Adipocyte (in vitro differentiated cells): Measurements from ENCODE around the gene DPYD.

Source experiments
- DNase-seq: peaks from one replicate; pipeline ENCODE4 v3.0.0-alpha.2; 2015; ENCODE audit warnings: low read depth
- H3K27me3 ChIP-seq: replicated peaks from 2 replicates; pipeline ENCODE4 v1.7.0; 2013; ENCODE audit warnings: mild to moderate bottlenecking, low read length, moderate library complexity; ENCODE audit not compliant: control insufficient read depth, insufficient read depth
- H3K36me3 ChIP-seq: 2 replicates; pipeline ENCODE4 v1.7.0; 2013; ENCODE audit warnings: low read length, mild to moderate bottlenecking, moderate library complexity; ENCODE audit not compliant: control insufficient read depth, insufficient read depth, severe bottlenecking
- H3K4me1 ChIP-seq: 2 replicates; pipeline ENCODE4 v1.7.0; 2013; ENCODE audit warnings: mild to moderate bottlenecking, low read length, moderate library complexity; ENCODE audit not compliant: control insufficient read depth, insufficient read depth
- H3K4me3 ChIP-seq: 2 replicates; pipeline ENCODE4 v1.7.0; 2013; ENCODE audit warnings: mild to moderate bottlenecking, low read length, moderate library complexity
- H3K9ac ChIP-seq: 2 replicates; pipeline ENCODE4 v1.7.0; 2013; ENCODE audit warnings: mild to moderate bottlenecking, low read length, moderate library complexity
- H3K9me3 ChIP-seq: 2 replicates; pipeline ENCODE4 v1.7.0; 2013; ENCODE audit warnings: mild to moderate bottlenecking, low read length, moderate library complexity; ENCODE audit not compliant: control insufficient read depth

Gene DPYD

DNA sequence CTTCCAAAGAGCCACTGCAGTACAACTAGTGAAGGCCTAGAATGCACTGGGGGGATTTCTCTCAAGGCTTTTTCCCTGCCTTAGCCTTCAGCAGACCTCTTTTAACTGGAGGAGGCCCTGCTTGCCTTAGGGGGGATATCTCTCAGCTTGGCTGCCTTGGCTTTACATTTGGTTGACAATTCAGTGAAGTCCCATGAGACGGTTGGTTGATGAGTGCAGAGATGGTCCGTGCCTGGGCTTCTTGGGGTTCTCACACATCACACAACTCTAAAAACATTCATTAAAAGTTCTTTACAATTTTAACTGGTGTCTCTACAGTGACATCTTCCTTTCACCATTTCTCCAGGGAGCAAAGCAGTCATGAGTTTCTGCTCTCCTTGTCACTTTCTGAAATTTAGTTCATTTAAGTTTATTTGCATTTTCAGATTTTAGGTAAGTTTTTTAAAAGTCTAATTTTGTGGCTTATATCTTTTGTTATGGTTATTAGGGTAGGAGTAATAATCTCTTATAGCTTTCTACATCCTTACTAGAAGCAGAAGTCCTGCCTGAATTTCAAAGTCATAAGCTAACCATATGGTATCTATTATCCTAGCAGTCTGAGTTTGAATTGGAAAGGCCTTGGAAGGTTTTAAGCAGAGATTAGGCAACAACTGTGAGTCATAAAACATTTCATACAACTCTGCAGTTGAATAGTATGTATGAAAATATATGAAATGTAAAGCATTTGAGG, 487.6 kb downstream of the DPYD start:
- peak; percentile 97 for DNase-seq
- peaks cover 34% of the 10 kb centered on the region for H3K4me1 ChIP-seq
- H3K9ac ChIP-seq, result no peak overlapping the region
- no peaks in the 10 kb centered on the region for H3K36me3 ChIP-seq
- no peaks in the 10 kb centered on the region for H3K27me3 ChIP-seq
- H3K9me3 ChIP-seq, result no peaks in the 10 kb centered on the region
- peak overlapping the region; percentile 1 for H3K4me3 ChIP-seq

DNA sequence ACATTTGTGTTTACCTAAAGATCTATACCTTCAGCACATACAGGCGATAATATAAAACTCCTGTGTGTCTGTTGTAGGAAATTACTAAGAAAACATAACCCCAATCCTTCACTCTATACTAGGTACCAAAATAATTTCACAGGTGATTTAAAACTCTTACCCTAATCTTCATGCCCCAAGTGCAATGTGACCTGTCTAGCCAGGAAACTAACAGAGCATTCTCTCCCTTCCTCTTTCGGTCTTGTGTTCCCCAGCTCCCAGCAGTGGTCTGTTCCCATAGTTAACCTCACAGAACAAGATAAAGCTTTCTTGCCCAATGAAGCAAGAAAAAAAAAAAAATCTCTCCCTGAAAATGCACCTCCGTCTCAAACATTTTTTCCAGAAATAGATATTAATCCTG, 493.5 kb downstream of the DPYD start:
- no peaks in the 10 kb centered on the region for H3K27me3 ChIP-seq
- no peak overlapping the region for H3K4me3 ChIP-seq
- no peak for DNase-seq
- H3K9ac ChIP-seq, result no peak overlapping the region
- H3K4me1 ChIP-seq, result no peaks in the 10 kb centered on the region
- H3K36me3 ChIP-seq, result no peaks in the 10 kb centered on the region
- H3K9me3 ChIP-seq, result no peaks in the 10 kb centered on the region

DNA sequence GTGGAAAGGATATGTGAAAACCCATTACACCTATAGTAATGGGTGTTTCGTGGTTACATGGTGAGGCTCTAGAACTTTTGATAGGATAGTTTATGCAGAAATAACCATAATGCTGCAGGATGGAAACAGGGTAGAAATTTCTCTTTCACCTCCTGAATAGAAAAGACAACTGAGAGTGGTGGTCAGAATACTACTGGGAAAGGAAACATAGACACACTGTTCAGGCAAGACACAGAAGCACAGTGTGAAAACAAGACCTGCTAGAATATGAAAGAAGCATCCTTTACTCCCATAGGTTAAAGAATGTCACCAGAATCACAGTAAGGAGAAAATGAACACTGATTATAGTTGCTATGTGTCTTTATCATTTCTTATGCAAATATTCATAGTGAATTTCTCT, 496.6 kb downstream of the DPYD start:
- H3K4me1 ChIP-seq, result no peaks in the 10 kb centered on the region
- DNase-seq, result no peak
- no peaks in the 10 kb centered on the region for H3K9me3 ChIP-seq
- H3K27me3 ChIP-seq, result no peaks in the 10 kb centered on the region
- H3K36me3 ChIP-seq, result no peaks in the 10 kb centered on the region
- H3K9ac ChIP-seq, result no peak overlapping the region
- no peak overlapping the region for H3K4me3 ChIP-seq

DNA sequence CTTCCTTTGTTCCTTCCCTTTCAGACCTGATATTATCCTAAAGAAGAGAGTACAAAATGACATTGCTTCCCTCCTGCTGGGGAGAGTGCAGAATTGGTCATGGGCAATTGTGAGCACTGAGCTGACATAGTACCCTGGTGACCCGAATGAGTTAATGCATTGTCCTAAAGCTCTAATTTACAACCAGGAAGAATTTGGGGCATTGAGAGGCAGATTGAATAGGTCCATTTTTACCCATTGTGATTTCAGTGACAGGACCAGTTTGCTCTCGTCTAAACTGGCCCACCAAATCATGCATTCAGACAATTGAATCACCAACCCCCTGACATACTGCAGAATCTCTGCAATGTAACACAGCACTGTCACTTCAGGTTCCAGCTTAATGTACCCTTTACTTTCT, 497.4 kb downstream of the DPYD start:
- Histone ChIP-seq H3K4me1 (no peaks in the 10 kb centered on the region), H3K4me3 (no peak overlapping the region), H3K36me3 (no peaks in the 10 kb centered on the region), H3K27me3 (no peaks in the 10 kb centered on the region), H3K9ac (no peak overlapping the region), H3K9me3 (no peaks in the 10 kb centered on the region)
- no peak for DNase-seq

DNA sequence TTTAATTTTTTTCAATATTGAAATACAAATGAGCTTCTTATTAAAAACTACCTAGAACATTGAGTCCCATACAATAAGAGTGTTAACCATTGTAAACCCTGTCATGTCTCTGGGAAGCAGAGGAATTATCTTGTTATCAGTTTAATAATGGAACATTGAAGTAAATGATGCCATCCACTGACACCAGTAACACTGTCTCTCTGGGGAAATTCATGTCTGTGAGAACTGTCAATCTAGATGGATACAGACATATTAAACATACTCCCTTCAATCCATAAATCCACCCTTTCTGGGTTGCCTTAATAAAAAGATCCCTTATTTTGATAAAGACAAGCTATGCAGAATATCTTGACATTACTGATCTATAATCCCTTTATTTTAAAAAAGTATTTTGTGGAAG, 503.2 kb downstream of the DPYD start:
- DNase-seq, result no peak
- Histone ChIP-seq H3K36me3 (no peaks in the 10 kb centered on the region), H3K27me3 (no peaks in the 10 kb centered on the region), H3K9me3 (no peaks in the 10 kb centered on the region), H3K4me3 (no peak overlapping the region), H3K4me1 (peaks cover 5% of the 10 kb centered on the region), H3K9ac (no peak overlapping the region)

DNA sequence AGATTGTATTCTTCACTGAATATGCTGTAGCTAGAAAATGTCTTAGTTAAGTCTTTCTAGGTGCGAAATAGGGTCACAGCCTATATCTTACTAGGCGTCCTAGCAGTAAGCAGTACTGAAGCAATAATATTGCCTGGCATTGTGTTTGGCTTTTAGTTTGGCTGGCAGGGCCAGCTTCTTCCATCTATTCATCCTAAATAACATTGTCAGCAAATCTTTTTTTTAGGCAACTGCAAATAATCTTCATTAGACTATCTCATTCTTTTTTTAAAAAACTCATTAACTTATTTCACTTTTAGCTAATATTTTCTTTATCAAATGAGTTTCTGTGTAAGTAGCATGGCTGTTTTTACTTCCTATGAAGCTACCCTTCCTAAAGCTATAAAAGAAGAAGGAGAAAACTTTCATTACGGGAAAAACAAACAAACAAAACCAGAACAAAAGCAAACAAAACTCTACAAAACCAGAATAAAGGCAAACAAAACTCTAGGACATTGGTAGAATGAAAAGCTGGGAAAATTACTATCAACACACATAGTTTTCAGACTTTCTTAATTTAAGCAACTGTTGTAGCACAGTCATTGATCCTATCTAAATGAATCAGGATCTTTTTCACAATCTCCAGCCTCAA, 506.0 kb downstream of the DPYD start:
- no peak overlapping the region for H3K9ac ChIP-seq

DNA sequence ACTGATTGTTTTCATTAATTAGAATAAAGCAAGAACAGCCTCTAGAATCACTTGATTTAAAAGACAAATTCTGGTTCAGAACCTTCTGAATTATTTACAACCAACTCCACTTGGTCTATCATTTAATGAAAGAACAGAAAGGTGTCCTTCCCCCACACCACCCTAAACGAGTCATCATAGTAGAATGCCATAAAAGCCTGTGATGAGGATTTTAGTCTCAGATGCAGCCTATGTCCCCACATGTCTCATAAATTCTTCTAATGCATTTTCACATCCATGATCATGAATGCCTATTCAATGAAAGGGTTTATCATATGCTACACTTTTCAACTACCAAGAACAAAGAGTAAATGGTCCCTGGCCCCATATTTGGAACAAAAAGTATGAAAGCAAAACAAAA, 508.1 kb downstream of the DPYD start:
- Histone ChIP-seq H3K36me3 (no peaks in the 10 kb centered on the region), H3K4me1 (peaks cover 15% of the 10 kb centered on the region), H3K4me3 (peak overlapping the region; percentile 64), H3K9me3 (no peaks in the 10 kb centered on the region), H3K9ac (no peak overlapping the region), H3K27me3 (no peaks in the 10 kb centered on the region)
- DNase-seq, result no peak

More for the DNA sequence above, 506.0 kb downstream of the DPYD start:
- no peaks in the 10 kb centered on the region for H3K9me3 ChIP-seq
- no peak overlapping the region for H3K4me3 ChIP-seq
- H3K27me3 ChIP-seq, result no peaks in the 10 kb centered on the region
- DNase-seq, result no peak
- peaks cover 15% of the 10 kb centered on the region for H3K4me1 ChIP-seq
- H3K36me3 ChIP-seq, result no peaks in the 10 kb centered on the region

DNA sequence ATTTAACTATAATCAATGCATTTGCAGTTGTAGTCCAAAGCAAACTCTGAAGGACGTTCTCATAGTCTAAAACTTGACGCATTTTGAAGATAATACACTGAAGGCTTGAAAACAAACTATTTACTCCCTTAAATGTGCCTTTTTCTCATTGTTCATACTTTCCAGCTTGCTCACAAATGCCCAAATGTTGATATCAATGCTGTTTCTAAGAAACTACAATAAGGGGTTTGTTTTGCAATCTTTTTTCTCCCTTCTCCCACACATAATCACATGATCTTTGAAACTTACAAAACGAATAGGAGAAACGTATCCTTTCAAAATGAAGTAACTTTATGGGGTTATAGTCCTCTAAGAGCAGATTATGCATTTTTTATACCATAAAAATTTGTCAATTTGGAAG, 508.7 kb downstream of the DPYD start:
- peak overlapping the region; percentile 64 for H3K4me3 ChIP-seq
- H3K9me3 ChIP-seq, result no peaks in the 10 kb centered on the region
- DNase-seq, result peak; percentile 43

DNA sequence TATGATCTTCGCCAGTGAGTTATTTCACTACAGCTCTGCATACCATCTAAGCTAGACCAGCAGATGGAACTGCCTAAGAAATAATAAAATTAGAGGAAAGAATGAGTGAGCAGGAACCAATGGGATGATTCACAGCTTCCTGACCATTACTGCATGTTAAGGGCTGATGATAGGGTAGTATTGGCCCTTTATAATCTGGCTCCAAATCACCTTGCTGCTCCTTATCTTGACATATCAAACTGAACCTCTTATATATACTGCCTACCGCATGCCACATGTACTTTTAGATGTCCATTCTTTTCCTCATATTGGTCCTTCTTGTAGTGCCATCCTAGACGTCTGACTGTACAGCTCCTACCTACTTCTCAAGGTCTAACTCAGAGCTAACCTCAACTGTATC, 524.4 kb downstream of the DPYD start:
- no peak overlapping the region for H3K9ac ChIP-seq
- no peak for DNase-seq
- no peaks in the 10 kb centered on the region for H3K4me1 ChIP-seq
- no peaks in the 10 kb centered on the region for H3K36me3 ChIP-seq
- no peaks in the 10 kb centered on the region for H3K27me3 ChIP-seq
- H3K9me3 ChIP-seq, result no peaks in the 10 kb centered on the region
- H3K4me3 ChIP-seq, result no peak overlapping the region

More for the DNA sequence above, 508.7 kb downstream of the DPYD start:
- Histone ChIP-seq H3K36me3 (no peaks in the 10 kb centered on the region), H3K27me3 (no peaks in the 10 kb centered on the region), H3K4me1 (peaks cover 15% of the 10 kb centered on the region), H3K9ac (peak overlapping the region; percentile 11)

DNA sequence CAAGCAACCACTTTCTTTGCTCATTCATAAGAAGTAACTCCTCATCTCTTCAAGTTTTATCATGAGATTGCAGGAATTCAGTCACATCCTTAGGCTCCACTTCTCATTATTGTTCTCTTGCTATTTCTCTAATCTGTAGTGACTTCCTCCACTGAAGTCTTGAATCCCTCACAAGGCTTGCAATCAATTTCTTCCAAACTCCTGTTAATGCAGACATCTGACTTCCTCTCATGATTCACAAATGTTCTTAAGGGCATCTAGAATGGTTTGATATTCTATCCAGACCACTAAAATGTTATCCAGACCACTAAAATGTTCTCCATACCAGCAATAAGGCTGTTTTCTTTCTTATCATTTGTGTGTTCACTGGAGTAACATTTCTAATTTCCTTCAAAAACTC, 528.1 kb downstream of the DPYD start:
- DNase-seq, result no peak
- no peak overlapping the region for H3K9ac ChIP-seq
- no peaks in the 10 kb centered on the region for H3K27me3 ChIP-seq
- no peaks in the 10 kb centered on the region for H3K4me1 ChIP-seq
- H3K36me3 ChIP-seq, result no peaks in the 10 kb centered on the region
- no peaks in the 10 kb centered on the region for H3K9me3 ChIP-seq
- no peak overlapping the region for H3K4me3 ChIP-seq

DNA sequence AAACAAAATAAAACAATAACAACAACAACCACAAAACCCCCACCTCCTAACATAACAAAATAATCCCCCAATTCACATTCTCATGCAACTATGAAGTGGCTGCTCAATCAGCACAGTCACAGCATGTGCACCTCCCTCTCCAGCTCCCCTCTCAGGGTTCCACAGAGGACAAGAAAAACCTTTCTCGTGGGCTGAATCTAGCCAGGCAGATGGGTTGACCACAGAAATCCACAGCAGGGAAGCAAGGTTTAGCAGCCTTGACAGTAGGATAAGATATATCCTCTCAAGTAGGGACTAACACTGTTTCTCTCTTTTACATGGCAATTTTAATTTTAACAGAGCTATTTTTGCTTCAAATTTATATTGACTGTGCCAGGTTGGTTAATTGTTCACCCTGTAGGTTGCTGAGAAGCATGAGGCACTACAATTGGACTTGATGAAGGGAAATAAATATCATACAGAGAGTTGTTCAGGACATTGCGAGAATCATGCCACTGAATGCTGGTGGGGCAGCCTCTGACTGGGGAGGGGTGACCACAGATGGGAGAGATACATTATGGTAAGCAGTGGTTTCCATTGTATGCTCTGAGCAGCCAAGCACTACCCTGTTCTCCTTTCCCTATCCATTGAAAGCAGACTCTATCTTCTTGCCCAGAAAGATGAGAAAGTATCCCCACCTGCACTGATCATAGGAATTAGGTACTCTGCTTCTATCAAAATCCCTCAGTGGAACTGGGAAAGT, 535.1 kb downstream of the DPYD start:
- H3K36me3 ChIP-seq, result no peaks in the 10 kb centered on the region
- no peaks in the 10 kb centered on the region for H3K27me3 ChIP-seq
- H3K4me3 ChIP-seq, result no peak overlapping the region
- no peaks in the 10 kb centered on the region for H3K9me3 ChIP-seq
- peaks cover 6% of the 10 kb centered on the region for H3K4me1 ChIP-seq
- H3K9ac ChIP-seq, result no peak overlapping the region
- DNase-seq, result no peak
